GM18498 (cell line): ENCODE data around the gene CCDC88B.

Experiments
- ATAC-seq: cut with Tn5 transposase; IDR thresholded peaks from one replicate; pipeline ENCODE4 v1.9.1; 2021; ENCODE audit warnings: mild to moderate bottlenecking, moderate library complexity; ENCODE audit not compliant: unreplicated experiment

Gene CCDC88B

GRCh38 chr11:64357904-64358535 lies 18.0 kb downstream of the CCDC88B start:
- ATAC-seq: no peak

GRCh38 chr11:64358536-64358906 lies 18.5 kb downstream of the CCDC88B start:
- ATAC-seq: peak; percentile 9

- peak; percentile 67 for ATAC-seq
Measured at GRCh38 chr11:64358907-64359711, 19.1 kb downstream of the CCDC88B start, which contains the start of gene RPS6KA4. TSS of gene RPS6KA4 (plus strand) at chr11:64359162. CDS start at chr11:64359236, 74 bp downstream.

GRCh38 chr11:64359712-64360445 lies 19.9 kb downstream of the CCDC88B start:
- no peak for ATAC-seq

GRCh38 chr11:64360448-64360921 lies 20.5 kb downstream of the CCDC88B start:
- no peak for ATAC-seq

GRCh38 chr11:64361659-64362058 lies 21.7 kb downstream of the CCDC88B start:
- no peak for ATAC-seq

GRCh38 chr11:64362339-64362738 lies 22.3 kb downstream of the CCDC88B start:
- ATAC-seq: no peak

GRCh38 chr11:64364435-64364834 lies 24.4 kb downstream of the CCDC88B start:
- ATAC-seq: no peak

GRCh38 chr11:64364911-64365310 lies 24.9 kb downstream of the CCDC88B start:
- no peak for ATAC-seq

- ATAC-seq: no peak
Measured at GRCh38 chr11:64366751-64367150, 26.7 kb downstream of the CCDC88B start.

GRCh38 chr11:64367931-64368672 lies 28.1 kb downstream of the CCDC88B start:
- no peak for ATAC-seq

- no peak for ATAC-seq
Measured at GRCh38 chr11:64368673-64369074, 28.7 kb downstream of the CCDC88B start.

GRCh38 chr11:64369440-64370421 lies 29.7 kb downstream of the CCDC88B start:
- ATAC-seq: no peak

- no peak for ATAC-seq
Measured at GRCh38 chr11:64371201-64371600, 31.2 kb downstream of the CCDC88B start.

GRCh38 chr11:64372021-64372420 lies 32.0 kb downstream of the CCDC88B start:
- no peak for ATAC-seq

- no peak for ATAC-seq
Measured at GRCh38 chr11:64372802-64373597, 33.0 kb downstream of the CCDC88B start.

- no peak for ATAC-seq
Measured at GRCh38 chr11:64373598-64373974, 33.6 kb downstream of the CCDC88B start.

- no peak for ATAC-seq
Measured at GRCh38 chr11:64376071-64376470, 36.1 kb downstream of the CCDC88B start.

- ATAC-seq: no peak
Measured at GRCh38 chr11:64378335-64378880, 38.4 kb downstream of the CCDC88B start.
